ENCODE measurements around the gene ISYNA1. TPM values are rescaled to one million over a fixed set of nuclear protein-coding genes. Genes with fewer than 3 reads are reported as not detected.

Gene ISYNA1
- total and polyA plus RNA-seq, 2 of the 13 experiments (the other 11 are each of a cell fraction or from before 2014, with no cell fraction given): 29.6 to 48.5 TPM

- TF ChIP-seq HOXA9 (CRISPR knock-in tag; IDR thresholded peaks at IDR 0.05; ENCODE audit: borderline replicate concordance) (0 out of 2 replicates have a peak, but pooled peaks have one; percentile 24), ZNF20 (CRISPR knock-in tag; IDR thresholded peaks at IDR 0.05) (no peak), ZFP37 (CRISPR knock-in tag; IDR thresholded peaks at IDR 0.05; ENCODE audit: borderline replicate concordance) (no peak), NFATC3 (CRISPR knock-in tag; IDR thresholded peaks at IDR 0.05) (no peak), ZNF883 (CRISPR knock-in tag; IDR thresholded peaks at IDR 0.05; ENCODE audit: not compliant biosample characterization) (no peak), MED13 (CRISPR knock-in tag; IDR thresholded peaks at IDR 0.05) (no peak), ZNF225 (CRISPR knock-in tag; IDR thresholded peaks at IDR 0.05) (no peak), ZNF549 (CRISPR knock-in tag; IDR thresholded peaks at IDR 0.05) (no peak), DDIT3 (CRISPR knock-in tag; IDR thresholded peaks at IDR 0.05) (no peak), ZNF234 (CRISPR knock-in tag; conservative IDR thresholded peaks at IDR 0.05) (no peak), IRF9 (CRISPR knock-in tag; IDR thresholded peaks at IDR 0.05; ENCODE audit: borderline replicate concordance) (no peak; the same call in 1 of the 2 replicates), NFE2L2 (IDR thresholded peaks at IDR 0.05; ENCODE audit: low read length) (no peak), ZBTB7B (CRISPR knock-in tag; IDR thresholded peaks at IDR 0.05) (peak; percentile 15; the same call in 1 of the 2 replicates), ZNF576 (CRISPR knock-in tag; IDR thresholded peaks at IDR 0.05) (no peak), ZBTB44 (CRISPR knock-in tag; IDR thresholded peaks at IDR 0.05) (no peak), ZNF430 (CRISPR knock-in tag; IDR thresholded peaks at IDR 0.05) (no peak), MED1 (CRISPR knock-in tag; IDR thresholded peaks at IDR 0.05) (no peak), RELA (CRISPR knock-in tag; IDR thresholded peaks at IDR 0.05) (no peak), LBX2 (CRISPR knock-in tag; IDR thresholded peaks at IDR 0.05; ENCODE audit: borderline replicate concordance) (no peak), TFAP4 (IDR thresholded peaks at IDR 0.05; ENCODE audit: borderline replicate concordance, low read depth) (no peak), ZNF841 (CRISPR knock-in tag; IDR thresholded peaks at IDR 0.05; ENCODE audit: borderline replicate concordance) (no peak), CBFB (CRISPR knock-in tag; IDR thresholded peaks at IDR 0.05) (no peak), ATF1 (CRISPR knock-in tag; IDR thresholded peaks at IDR 0.05) (no peak), NFE2 (CRISPR knock-in tag; IDR thresholded peaks at IDR 0.05) (0 out of 2 replicates have a peak, but pooled peaks have one; percentile 18), FOXK2 (IDR thresholded peaks at IDR 0.05) (no peak), ZNF17 (CRISPR knock-in tag; IDR thresholded peaks at IDR 0.05) (no peak), FOXP1 (IDR thresholded peaks at IDR 0.05) (no peak), FOXP1 (CRISPR knock-in tag; IDR thresholded peaks at IDR 0.05) (no peak)
Measured at GRCh38 chr19:18396471-18397241, 41.3 kb downstream of the ISYNA1 start (continued).
